NCI-H526 (cell line): ENCODE measurements around the gene SELENOO.
A peak's percentile ranks its signal among the peaks of the same experiment; 100 is the strongest.

Experiments used
- DNase-seq, 2 experiments: peaks; one replicate each; lab custom pipeline; 2025; lab: John Stamatoyannopoulos, UW

Gene SELENOO

GRCh38 chr22:50236731-50237409, 36.1 kb downstream of the SELENOO start:
- no peak for DNase-seq

- no peak for DNase-seq
Measured at GRCh38 chr22:50238755-50239154, 37.9 kb downstream of the SELENOO start.

GRCh38 chr22:50242406-50242949, 41.7 kb downstream of the SELENOO start:
- no peak for DNase-seq

GRCh38 chr22:50243685-50244419, 43.0 kb downstream of the SELENOO start:
- no peak for DNase-seq

- DNase-seq: peak; percentile 45 to 91
Measured at GRCh38 chr22:50244420-50245213, 43.8 kb downstream of the SELENOO start, which contains the start of gene TUBGCP6. Gene TUBGCP6 (minus strand): TSS chr22:50245023. CDS start chr22:50244459, 564 bp downstream.

- no peak for DNase-seq
Measured at GRCh38 chr22:50245214-50246072, 44.6 kb downstream of the SELENOO start.

- DNase-seq: peak in 1 of 2 experiments; percentile 15
Measured at GRCh38 chr22:50246242-50247175, 45.7 kb downstream of the SELENOO start.

- DNase-seq: peak; percentile 60 to 64
Measured at GRCh38 chr22:50247748-50248147, 46.9 kb downstream of the SELENOO start.

GRCh38 chr22:50248196-50249081, 47.6 kb downstream of the SELENOO start:
- DNase-seq: no peak

GRCh38 chr22:50249341-50250248, 48.8 kb downstream of the SELENOO start:
- no peak for DNase-seq

GRCh38 chr22:50250249-50250554, 49.4 kb downstream of the SELENOO start:
- no peak for DNase-seq

GRCh38 chr22:50250555-50251476, 50.0 kb downstream of the SELENOO start, which contains the start of gene HDAC10:
Gene HDAC10 (minus strand): TSS chr22:50251265. CDS start chr22:50251032, 233 bp downstream.
- peak in 1 of 2 experiments; percentile 85 for DNase-seq

- DNase-seq: no peak
Measured at GRCh38 chr22:50251477-50252081, 50.8 kb downstream of the SELENOO start.

GRCh38 chr22:50252082-50253045, 51.6 kb downstream of the SELENOO start:
- peak in 1 of 2 experiments; percentile 71 for DNase-seq
